Mesenchymal stem cell (in vitro differentiated cells and primary cell): ENCODE results near the gene CCM2.
A peak's percentile ranks its signal among the peaks of the same experiment; 100 is the strongest.

Experiments used
- DNase-seq: peaks from one replicate; pipeline ENCODE4 v3.0.0-alpha.2; 2013
- H2AFZ ChIP-seq: one replicate; pipeline ENCODE4 v1.6.1; 2013; ENCODE audit warnings: low read depth, mild to moderate bottlenecking, control low read depth, inconsistent platforms, low read length, moderate library complexity
- H2AK5ac ChIP-seq: 2 replicates; pipeline ENCODE4 v1.6.1; 2013; ENCODE audit warnings: low read length, moderate library complexity, mild to moderate bottlenecking, inconsistent platforms; ENCODE audit not compliant: severe bottlenecking
- H2BK120ac ChIP-seq: one replicate; pipeline ENCODE4 v1.6.1; 2013; ENCODE audit warnings: low read depth, mild to moderate bottlenecking, inconsistent platforms, low read length, moderate library complexity
- H2BK12ac ChIP-seq, 2 experiments: one replicate each; pipeline ENCODE4 v1.6.1; 2013; ENCODE audit warnings: inconsistent platforms in 2 of 2, low read length in 2 of 2, mild to moderate bottlenecking in 2 of 2, moderate library complexity in 2 of 2, control low read depth in 1 of 2
- H2BK15ac ChIP-seq: one replicate; pipeline ENCODE4 v1.6.1; 2013; ENCODE audit warnings: mild to moderate bottlenecking, low read depth, inconsistent platforms; ENCODE audit not compliant: poor library complexity, severe bottlenecking
- H2BK5ac ChIP-seq: 2 replicates; pipeline ENCODE4 v1.6.1; 2013; ENCODE audit warnings: low read depth, mild to moderate bottlenecking, low read length, control low read depth, inconsistent platforms; ENCODE audit not compliant: poor library complexity, severe bottlenecking
- H3K14ac ChIP-seq, 2 experiments: one replicate each; pipeline ENCODE4 v1.6.1; 2013; ENCODE audit warnings: inconsistent platforms in 2 of 2, low read length in 2 of 2, control low read depth in 1 of 2, mild to moderate bottlenecking in 1 of 2, moderate library complexity in 1 of 2
- H3K18ac ChIP-seq, 2 experiments: one replicate each; pipeline ENCODE4 v1.6.1; 2013; ENCODE audit warnings: inconsistent platforms in 2 of 2, low read length in 2 of 2, control low read depth in 1 of 2, low read depth in 1 of 2, mild to moderate bottlenecking in 1 of 2
- H3K23ac ChIP-seq, 2 experiments: one replicate each; pipeline ENCODE4 v1.6.1; 2013; ENCODE audit warnings: inconsistent platforms in 2 of 2, low read length in 2 of 2, mild to moderate bottlenecking in 2 of 2, moderate library complexity in 2 of 2, control low read depth in 1 of 2
- H3K27ac ChIP-seq: 2 replicates; pipeline ENCODE4 v1.5.1; 2013; ENCODE audit warnings: mild to moderate bottlenecking, moderate library complexity, low read length, control low read depth, inconsistent platforms; ENCODE audit not compliant: poor library complexity, severe bottlenecking
- H3K27me3 ChIP-seq, 2 experiments: 2 replicates each; pipeline versions ENCODE4 v1.6.1 to v1.7.0; 2013; ENCODE audit warnings: low read length in 2 of 2, mild to moderate bottlenecking in 2 of 2, moderate library complexity in 2 of 2, control low read depth in 1 of 2, inconsistent platforms in 1 of 2; ENCODE audit not compliant: control insufficient read depth in 1 of 2, insufficient read depth in 1 of 2
- H3K36me3 ChIP-seq, 2 experiments: 2 replicates each; pipeline versions ENCODE4 v1.6.1 to v1.7.0; 2013; ENCODE audit warnings: low read length in 2 of 2, control low read depth in 1 of 2, inconsistent platforms in 1 of 2, low read depth in 1 of 2, mild to moderate bottlenecking in 1 of 2; ENCODE audit not compliant: insufficient read depth in 2 of 2, control insufficient read depth in 1 of 2
- H3K4ac ChIP-seq, 2 experiments: one replicate each; pipeline ENCODE4 v1.6.1; 2013; ENCODE audit warnings: inconsistent platforms in 2 of 2, low read length in 2 of 2, mild to moderate bottlenecking in 2 of 2, moderate library complexity in 2 of 2, control low read depth in 1 of 2, low read depth in 1 of 2
- H3K4me1 ChIP-seq: 2 replicates; pipeline ENCODE4 v1.6.1; 2013; ENCODE audit warnings: low read depth, low read length, control low read depth; ENCODE audit not compliant: control insufficient read depth, insufficient read depth
- H3K4me2 ChIP-seq: 2 replicates; pipeline ENCODE4 v1.6.1; 2013; ENCODE audit warnings: low read length, mild to moderate bottlenecking, inconsistent platforms; ENCODE audit not compliant: poor library complexity, severe bottlenecking
- H3K4me3 ChIP-seq, 2 experiments: 2 replicates each; pipeline versions ENCODE4 v1.5.1 to v1.7.0; 2013; ENCODE audit warnings: low read length in 2 of 2, mild to moderate bottlenecking in 2 of 2, control low read depth in 1 of 2, low read depth in 1 of 2; ENCODE audit not compliant: insufficient read depth in 1 of 2
- H3K79me1 ChIP-seq: replicated peaks from 2 replicates; pipeline ENCODE4 v1.6.1; 2013; ENCODE audit warnings: mild to moderate bottlenecking, control low read depth, low read length, inconsistent platforms; ENCODE audit not compliant: poor library complexity, severe bottlenecking
- H3K9ac ChIP-seq: 2 replicates; pipeline ENCODE4 v1.7.0; 2013; ENCODE audit warnings: mild to moderate bottlenecking, low read length, moderate library complexity
- H3K9me3 ChIP-seq: 2 replicates; pipeline ENCODE4 v1.7.0; 2013; ENCODE audit warnings: mild to moderate bottlenecking, low read length; ENCODE audit not compliant: control insufficient read depth
- H4K8ac ChIP-seq: one replicate; pipeline ENCODE4 v1.6.1; 2013; ENCODE audit warnings: inconsistent platforms, mild to moderate bottlenecking, low read length, moderate library complexity
- H4K91ac ChIP-seq: one replicate; pipeline ENCODE4 v1.6.1; 2013; ENCODE audit warnings: mild to moderate bottlenecking, low read length, inconsistent platforms
- WGBS: methylation state at CpG from one replicate; pipeline ENCODE4 v1.1.7; 2013; ENCODE audit warnings: mixed read lengths; 5-methylcytosine and 5-hydroxymethylcytosine counted together

CCM2 gene

DNA sequence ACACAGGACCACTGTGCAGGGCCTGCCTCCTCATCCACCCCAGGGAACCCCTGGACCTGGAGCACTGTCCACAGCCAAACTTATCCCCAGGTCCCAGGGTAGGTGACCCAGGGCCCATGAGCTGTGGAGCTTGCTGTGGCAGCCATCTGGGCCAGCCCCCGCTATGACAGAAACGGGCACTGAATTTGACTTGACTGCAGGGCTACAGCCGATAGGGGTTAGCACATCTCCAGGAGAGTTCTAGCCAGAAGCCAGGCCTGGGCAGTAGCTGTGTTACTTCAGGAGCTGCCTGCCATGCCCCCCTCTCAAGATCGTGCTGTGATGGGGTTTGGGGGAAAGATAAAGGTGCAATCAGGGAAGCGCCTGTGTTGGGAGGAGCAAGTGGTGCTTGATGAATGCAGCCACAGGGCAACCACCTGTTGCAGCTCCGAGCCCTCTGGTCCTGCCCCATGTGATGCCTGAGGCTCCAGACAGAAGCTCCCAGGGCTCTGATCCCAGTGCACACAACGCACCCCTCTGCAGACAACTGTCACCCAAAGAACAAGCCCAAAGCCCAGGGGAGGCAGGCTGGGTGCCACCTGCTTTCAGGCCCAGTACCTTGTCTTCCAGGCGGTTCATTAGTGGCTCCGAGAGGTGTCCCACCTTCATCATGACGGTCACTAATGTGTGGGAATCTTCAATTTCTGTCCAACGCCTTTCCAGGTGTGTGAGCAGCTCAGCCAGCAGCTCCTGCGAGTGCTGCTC is 105.0 kb downstream of the CCM2 start:
- H3K9me3 ChIP-seq, result no peaks in the 10 kb centered on the region
- H3K14ac ChIP-seq, result no peak overlapping the region
- no peak overlapping the region for H3K18ac ChIP-seq
- peaks cover 84 to 94% of the 10 kb centered on the region in 2 experiments for H3K36me3 ChIP-seq
- H3K9ac ChIP-seq, result no peak overlapping the region
- no peak overlapping the region for H2AFZ ChIP-seq
- H2AK5ac ChIP-seq, result no peak overlapping the region
- no peak overlapping the region for H3K23ac ChIP-seq
- peaks cover 6% of the 10 kb centered on the region for H3K4me1 ChIP-seq
- no peak for DNase-seq
- 99% methylated on average over 12 of the region's 12 CpGs for WGBS
- H2BK5ac ChIP-seq, result no peak overlapping the region
- H3K27ac ChIP-seq, result no peak overlapping the region
- no peaks in the 10 kb centered on the region for H3K27me3 ChIP-seq
- no peak overlapping the region for H4K91ac ChIP-seq
- no peak overlapping the region for H3K4ac ChIP-seq
- no peak overlapping the region for H4K8ac ChIP-seq
- no peak overlapping the region for H2BK12ac ChIP-seq
- peaks cover 52% of the 10 kb centered on the region for H3K79me1 ChIP-seq
- H3K4me2 ChIP-seq, result no peak overlapping the region
- no peak overlapping the region for H2BK120ac ChIP-seq
- H3K4me3 ChIP-seq, result no peak overlapping the region
- no peak overlapping the region for H2BK15ac ChIP-seq

DNA sequence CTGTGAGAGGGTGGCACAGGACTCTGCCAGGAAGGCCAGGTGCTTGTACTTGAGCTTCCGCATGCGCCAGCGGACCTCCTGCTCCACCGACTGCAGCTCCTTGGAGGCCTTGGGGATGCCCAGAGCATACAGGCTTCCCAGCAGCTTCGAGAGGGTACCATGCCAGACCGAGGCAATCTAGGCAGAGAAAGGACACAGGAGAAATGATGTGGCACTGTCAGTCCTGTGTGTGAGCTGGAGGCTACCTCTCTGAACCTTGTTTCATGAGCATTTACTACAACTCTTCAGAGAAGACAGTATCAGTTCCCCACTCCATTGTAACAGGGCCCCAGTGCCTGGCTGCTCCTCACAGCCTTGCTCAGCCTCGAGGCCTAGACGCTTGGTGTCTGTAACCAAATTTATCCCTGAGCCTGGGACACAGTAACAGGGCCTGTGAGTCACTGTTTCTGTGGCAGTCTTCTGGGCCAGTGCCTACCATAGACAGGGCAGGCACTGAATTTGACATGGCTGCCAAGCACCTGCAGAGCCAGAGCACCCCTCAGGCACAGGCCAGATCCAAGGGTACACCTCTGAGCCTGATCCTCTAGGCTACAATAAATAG is 105.7 kb downstream of the CCM2 start:
- Histone ChIP-seq H3K4me1 (peaks cover 8% of the 10 kb centered on the region), H4K91ac (no peak overlapping the region), H3K4me2 (no peak overlapping the region), H2AFZ (no peak overlapping the region), H3K9me3 (no peaks in the 10 kb centered on the region), H3K9ac (no peak overlapping the region), H2BK120ac (no peak overlapping the region), H2AK5ac (no peak overlapping the region), H3K27ac (no peak overlapping the region), H2BK5ac (no peak overlapping the region), H3K27me3 (no peaks in the 10 kb centered on the region), H3K18ac (no peak overlapping the region), H3K36me3 (peaks cover 77 to 87% of the 10 kb centered on the region in 2 experiments), H3K4me3 (no peak overlapping the region), H3K4ac (no peak overlapping the region), H2BK12ac (no peak overlapping the region), H3K79me1 (peaks cover 53% of the 10 kb centered on the region), H4K8ac (no peak overlapping the region), H3K23ac (no peak overlapping the region), H2BK15ac (no peak overlapping the region), H3K14ac (no peak overlapping the region)
- DNase-seq, result no peak
- 96% methylated on average over 7 of the region's 8 CpGs for WGBS

GRCh38 chr7:45106820-45107219 is 106.8 kb downstream of the CCM2 start:
- 85% methylated on average over 8 of the region's 8 CpGs for WGBS
- no peak overlapping the region for H2BK12ac ChIP-seq
- no peak overlapping the region for H3K14ac ChIP-seq

DNA sequence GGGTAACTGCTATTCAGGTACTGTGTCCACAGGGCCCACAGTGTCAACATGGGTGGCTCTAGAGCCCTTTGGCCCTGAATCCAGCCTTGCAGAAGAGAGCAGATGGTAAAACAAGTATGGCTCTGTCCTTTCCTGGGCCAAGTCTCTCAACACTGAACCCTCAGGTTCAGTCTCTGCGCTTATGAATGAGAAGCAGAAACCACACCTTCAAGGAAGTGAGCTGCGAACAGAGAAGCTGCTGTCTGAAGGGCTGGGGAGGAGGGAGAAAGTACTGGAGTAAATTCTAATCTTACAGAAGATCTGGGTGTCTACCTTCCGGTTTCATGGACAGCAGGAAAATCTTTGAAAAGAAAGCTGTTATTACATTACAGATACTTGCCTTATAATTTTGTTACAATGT is 107.4 kb downstream of the CCM2 start:
- Histone ChIP-seq H2BK15ac (no peak overlapping the region), H2AFZ (no peak overlapping the region), H3K18ac (no peak overlapping the region), H3K4me2 (no peak overlapping the region), H2BK12ac (no peak overlapping the region), H3K27ac (no peak overlapping the region), H3K23ac (no peak overlapping the region), H2AK5ac (no peak overlapping the region), H3K4me1 (peaks cover 10% of the 10 kb centered on the region), H3K4ac (no peak overlapping the region), H4K8ac (no peak overlapping the region), H3K9me3 (no peaks in the 10 kb centered on the region), H4K91ac (no peak overlapping the region), H3K36me3 (peaks cover 61 to 71% of the 10 kb centered on the region in 2 experiments), H3K9ac (peak overlapping the region; percentile 56), H3K14ac (no peak overlapping the region), H2BK5ac (no peak overlapping the region), H3K27me3 (no peaks in the 10 kb centered on the region), H3K4me3 (no peak overlapping the region), H2BK120ac (no peak overlapping the region), H3K79me1 (peaks cover 44% of the 10 kb centered on the region)
- no peak for DNase-seq
- 93% methylated on average over 2 of the region's 3 CpGs for WGBS

More at GRCh38 chr7:45106820-45107219, 106.8 kb downstream of the CCM2 start:
- H3K4me2 ChIP-seq, result no peak overlapping the region
- no peak overlapping the region for H2BK5ac ChIP-seq
- no peak overlapping the region for H2BK120ac ChIP-seq
- no peak overlapping the region for H3K4ac ChIP-seq
- no peak overlapping the region for H2AFZ ChIP-seq
- H3K27ac ChIP-seq, result no peak overlapping the region
- DNase-seq, result no peak
- H3K4me1 ChIP-seq, result peaks cover 8% of the 10 kb centered on the region
- H3K9me3 ChIP-seq, result no peaks in the 10 kb centered on the region
- H3K27me3 ChIP-seq, result no peaks in the 10 kb centered on the region
- H3K36me3 ChIP-seq, result peaks cover 66 to 76% of the 10 kb centered on the region in 2 experiments
- H3K9ac ChIP-seq, result no peak overlapping the region
- H3K18ac ChIP-seq, result no peak overlapping the region
- H4K91ac ChIP-seq, result no peak overlapping the region
- H4K8ac ChIP-seq, result peak overlapping the region; percentile 4
- H2BK15ac ChIP-seq, result no peak overlapping the region
- no peak overlapping the region for H3K23ac ChIP-seq
- H3K79me1 ChIP-seq, result peaks cover 48% of the 10 kb centered on the region
- H2AK5ac ChIP-seq, result no peak overlapping the region
- no peak overlapping the region for H3K4me3 ChIP-seq
